Inferior parietal cortex (tissue), 1 donor: ENCODE data around the gene THEMIS.
"Not testable (repeated sequence)": the region's sequence is repeated elsewhere in the genome, so short reads cannot be mapped to it uniquely, and the experiment has no call there.

Source experiments
- DNase-seq: peaks from one replicate; pipeline ENCODE4 v3.0.0-alpha.2; 2016; ENCODE audit errors: extremely low spot score

THEMIS gene

GRCh38 chr6:127900935-127901334 is at the start of gene THEMIS:
Gene THEMIS (minus strand): TSS chr6:127901058. CDS start chr6:127900932, 126 bp downstream.
- no peak for DNase-seq

DNA sequence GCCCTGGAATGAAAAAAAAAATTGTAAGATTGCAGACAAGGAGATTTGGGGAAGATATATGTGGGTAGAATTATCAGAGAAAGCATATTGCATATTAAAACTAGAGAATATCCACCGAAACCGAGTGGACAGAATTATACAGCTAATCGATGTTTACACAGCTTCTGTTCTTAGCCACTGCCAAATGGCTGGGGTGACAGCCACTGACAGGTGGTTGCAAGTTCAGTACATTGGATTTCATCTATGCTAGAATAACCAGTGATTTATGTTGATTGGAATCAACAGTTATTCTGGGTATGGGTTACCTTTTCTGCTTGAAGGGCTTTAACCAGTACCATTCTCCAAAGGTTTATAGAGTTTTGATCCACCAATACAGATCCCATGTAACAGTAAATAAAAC is 48.4 kb upstream of the THEMIS start:
- no peak for DNase-seq

- no peak for DNase-seq
These were observed 45.5 kb upstream of the THEMIS start for GRCh38 chr6:127946388-127946787.

- DNase-seq = no peak
These were observed 44.7 kb upstream of the THEMIS start for GRCh38 chr6:127945434-127946097.

DNA sequence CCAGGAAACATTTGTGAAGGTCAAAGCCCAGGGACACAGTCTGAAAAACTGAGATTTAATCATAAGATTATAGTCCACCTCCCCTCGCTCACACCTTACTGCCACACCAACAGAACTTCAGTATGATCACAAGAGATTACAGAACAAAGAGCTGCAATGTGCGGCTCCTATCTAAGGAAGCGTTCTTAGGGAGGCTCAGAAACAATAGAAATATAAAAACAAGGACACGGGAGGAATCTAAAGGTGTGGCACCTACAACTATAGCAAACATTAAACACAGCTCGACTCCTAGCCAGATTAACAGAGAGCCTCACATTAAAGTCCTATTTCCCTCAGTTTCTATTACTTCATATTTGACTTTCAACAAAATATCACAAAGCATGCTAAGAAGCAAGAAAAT is 40.4 kb upstream of the THEMIS start:
- DNase-seq = no peak

DNA sequence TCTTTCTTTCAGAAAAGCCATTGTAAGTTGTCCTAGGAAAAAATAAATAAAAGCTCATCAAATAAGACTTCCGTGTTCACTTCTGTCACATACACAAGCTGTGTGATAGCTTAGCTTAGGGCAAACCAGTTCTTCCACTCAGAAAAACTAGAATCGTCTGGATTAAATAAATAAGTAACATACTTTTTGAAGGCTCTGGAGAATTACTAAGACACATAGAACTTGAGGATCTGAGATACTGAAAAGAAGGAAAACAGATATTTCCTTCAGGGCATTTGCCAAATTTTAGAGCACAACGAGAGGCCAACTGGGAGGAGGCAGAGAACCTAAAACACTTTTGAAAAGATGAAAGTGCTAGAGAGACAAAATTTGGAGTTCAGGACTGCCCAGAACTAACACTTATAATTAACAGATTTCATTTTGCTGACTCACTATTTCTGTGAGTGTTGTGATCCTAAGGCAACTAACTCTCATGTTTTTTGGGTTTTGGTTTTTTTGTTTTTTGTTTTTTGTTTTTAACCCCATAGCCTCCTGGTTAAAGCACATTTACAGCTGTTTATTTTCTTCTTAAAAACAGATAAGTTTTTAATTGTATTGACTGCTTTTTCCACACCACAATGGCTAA is 38.7 kb upstream of the THEMIS start:
- DNase-seq = no peak

GRCh38 chr6:127938701-127939100 is 37.8 kb upstream of the THEMIS start:
- no peak for DNase-seq

GRCh38 chr6:127937747-127938146 is 36.9 kb upstream of the THEMIS start:
- no peak for DNase-seq

- DNase-seq = no peak
These were observed 36.2 kb upstream of the THEMIS start for GRCh38 chr6:127937102-127937501.

DNA sequence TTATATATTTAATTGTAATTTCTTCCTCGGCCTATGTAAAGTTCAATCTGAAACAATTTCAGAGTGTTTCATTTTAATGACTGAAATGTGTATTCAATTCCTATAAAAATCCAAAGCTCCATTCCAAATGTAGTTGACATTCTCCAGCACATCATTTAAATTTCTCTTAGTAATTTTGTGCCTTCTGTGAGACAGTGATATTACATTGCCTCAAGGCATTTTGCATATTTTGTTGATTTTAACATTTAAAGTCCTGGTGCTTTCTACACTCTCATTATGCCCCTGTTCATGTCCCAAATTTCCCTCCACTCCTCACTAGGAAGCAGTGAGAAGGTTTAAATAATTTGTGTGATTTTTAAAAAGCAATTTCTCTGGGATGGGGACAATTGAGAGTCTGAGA is 34.1 kb upstream of the THEMIS start:
- DNase-seq = no peak

- no peak for DNase-seq
These were observed 33.3 kb upstream of the THEMIS start for GRCh38 chr6:127933852-127934840.

DNA sequence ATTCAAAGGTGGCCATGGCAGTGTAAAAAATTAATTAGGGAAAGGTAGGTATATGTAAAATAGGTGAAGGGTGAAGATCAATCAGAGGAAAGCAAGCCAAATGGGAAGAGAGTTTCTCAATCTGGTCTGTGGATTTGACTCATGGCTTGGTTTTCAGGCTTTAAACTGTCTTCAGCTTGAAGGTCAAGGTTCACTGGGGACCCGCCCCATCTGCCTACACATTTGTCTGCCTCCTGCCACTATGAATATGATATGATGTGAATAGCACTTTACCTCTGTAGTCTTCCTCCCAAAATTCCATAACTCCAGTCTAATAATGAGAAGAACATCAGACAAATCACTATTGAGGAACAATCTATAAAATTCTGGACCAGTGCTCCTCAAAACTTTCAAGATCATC is 32.3 kb upstream of the THEMIS start:
- no peak for DNase-seq

GRCh38 chr6:127932708-127933107 is 31.9 kb upstream of the THEMIS start:
- DNase-seq = no peak

DNA sequence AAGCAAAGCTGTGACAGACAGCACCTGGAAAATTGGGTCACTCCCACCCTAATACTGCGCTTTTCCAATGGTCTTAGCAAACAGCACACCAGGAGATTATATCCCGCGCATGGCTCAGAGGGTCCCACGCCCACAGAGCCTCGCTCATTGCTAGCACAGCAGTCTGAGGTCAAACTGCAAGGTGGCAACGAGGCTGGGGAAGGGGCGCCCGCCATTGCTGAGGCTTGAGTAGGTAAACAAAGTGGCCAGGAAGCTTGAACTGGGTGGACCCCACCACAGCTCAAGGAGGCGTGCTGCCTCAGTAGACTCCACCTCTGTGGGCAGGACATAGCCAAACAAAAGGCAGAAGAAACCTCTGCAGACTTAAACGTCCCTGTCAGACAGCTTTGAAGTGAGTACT is 25.6 kb upstream of the THEMIS start:
- not testable (repeated sequence) for DNase-seq

DNA sequence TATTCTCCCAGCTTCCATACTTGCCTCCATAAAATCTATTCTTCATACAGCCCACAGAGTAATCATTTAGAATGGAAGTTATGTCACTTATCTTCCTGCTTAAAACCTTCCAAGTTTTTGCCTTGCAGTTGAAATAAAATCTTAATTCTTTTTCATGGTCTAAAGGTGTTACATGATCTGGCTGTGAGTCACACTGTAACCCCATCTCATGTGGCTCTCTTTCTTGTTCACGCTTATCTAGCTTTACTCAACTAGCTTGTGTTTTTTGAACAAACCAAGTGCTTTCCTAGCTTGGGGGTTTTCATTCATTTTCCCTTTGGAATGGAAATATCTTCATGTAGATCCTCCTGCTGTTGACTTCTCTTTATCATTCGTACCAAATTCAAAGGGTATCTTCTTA is 23.6 kb upstream of the THEMIS start:
- no peak for DNase-seq

DNA sequence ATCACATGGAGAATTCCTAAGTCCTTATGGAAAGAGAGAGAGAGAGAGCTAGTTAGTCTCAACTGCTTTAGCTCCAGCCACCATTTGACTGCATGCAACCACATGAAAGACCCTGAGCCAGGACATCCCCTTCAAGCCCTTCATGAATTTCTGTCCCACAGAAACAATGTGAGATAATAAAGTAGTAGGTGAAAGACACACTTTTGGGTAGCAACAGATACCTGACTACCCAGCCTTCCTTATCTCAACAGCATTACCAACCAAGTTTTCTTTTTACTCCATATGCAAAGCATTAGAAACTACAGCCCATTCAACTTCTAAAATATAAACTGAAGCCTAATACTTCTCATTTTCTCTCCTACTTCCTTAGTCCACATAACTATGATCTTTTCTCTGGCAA is 23.2 kb upstream of the THEMIS start:
- DNase-seq = no peak

DNA sequence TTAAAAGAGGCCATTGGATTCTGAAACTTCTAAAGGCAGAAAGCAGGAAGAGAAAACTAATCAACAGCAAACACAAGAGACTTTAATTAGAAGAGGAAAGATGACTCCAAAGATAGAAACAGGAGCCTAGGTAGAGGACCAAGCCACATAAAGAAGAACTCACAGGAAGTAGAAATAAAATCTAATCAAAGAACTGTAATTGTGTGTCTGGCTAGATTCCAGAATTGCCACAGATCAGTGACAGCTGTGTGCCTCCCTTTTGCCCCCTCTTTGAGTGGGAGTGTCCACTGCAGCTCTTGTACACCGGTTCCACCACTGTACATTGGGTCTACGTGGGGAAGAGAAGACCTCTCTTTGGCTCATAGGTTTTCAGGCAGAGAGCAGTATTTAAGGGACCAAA is 22.3 kb upstream of the THEMIS start:
- DNase-seq = no peak

- DNase-seq = no peak
These were observed 21.1 kb upstream of the THEMIS start for GRCh38 chr6:127921982-127922381.

GRCh38 chr6:127920804-127921203 is 19.9 kb upstream of the THEMIS start:
- DNase-seq = no peak

DNA sequence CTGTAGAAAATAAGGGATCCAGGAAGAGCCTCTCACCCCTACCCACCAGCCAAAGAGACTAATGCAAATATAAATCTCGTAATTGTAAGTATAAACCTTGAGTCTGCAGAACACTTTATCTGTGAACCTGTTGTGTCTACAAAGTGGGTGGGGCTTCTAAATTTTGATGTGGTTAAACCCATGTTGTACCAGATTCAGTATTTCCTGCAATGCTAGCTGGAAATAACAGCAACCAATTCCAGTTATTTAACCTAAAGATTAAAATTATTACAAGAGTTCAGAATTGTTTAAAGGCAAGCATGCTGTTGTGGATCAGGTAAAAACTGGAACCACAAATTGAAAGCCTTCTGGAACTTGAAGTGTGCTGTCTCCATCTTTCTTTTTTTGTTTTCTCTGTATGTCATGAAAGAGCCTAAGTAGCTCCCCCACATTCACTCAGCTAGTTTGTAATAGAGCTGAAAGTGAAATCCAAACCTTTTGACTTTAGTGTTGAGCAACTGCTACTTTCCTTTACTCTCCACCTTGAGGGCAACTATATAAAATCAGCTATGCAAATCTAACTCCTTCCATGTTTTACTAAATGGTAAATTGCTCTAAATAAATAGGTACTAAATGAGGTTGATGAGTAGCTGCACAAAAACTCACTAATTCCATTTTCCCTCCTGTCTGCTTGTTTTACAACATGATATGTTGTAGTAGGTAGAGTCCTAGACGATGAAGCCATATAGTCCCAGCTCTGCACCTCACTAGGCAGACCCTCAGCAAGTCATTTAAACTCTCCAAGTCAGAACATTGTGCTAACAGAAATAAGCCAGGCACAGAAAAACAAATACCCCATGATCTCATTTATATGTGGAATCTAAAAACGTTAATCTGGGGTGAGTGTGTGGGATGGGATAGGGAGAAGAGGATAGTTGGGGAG is 17.9 kb upstream of the THEMIS start:
- DNase-seq = no peak

- DNase-seq = no peak
These were observed 16.9 kb upstream of the THEMIS start for GRCh38 chr6:127917766-127918165.
